Smooth muscle cell (in vitro differentiated cells): ENCODE data around the gene CRKL. TPM values are rescaled to one million over a fixed set of nuclear protein-coding genes. Genes with fewer than 3 reads are reported as not detected.
A peak's percentile ranks its signal among the peaks of the same experiment; 100 is the strongest.

Experiments used
- DNase-seq: peaks from one replicate; lab custom pipeline; 2025; ENCODE audit not compliant: unreplicated experiment; lab: John Stamatoyannopoulos, UW
- H2AFZ ChIP-seq: fragments of 200-600 bp; sonication (generic); 2 replicates; pipeline ENCODE4 v1.6.0; 2016; ENCODE audit warnings: antibody characterized with exemption, low read depth, mild to moderate bottlenecking
- H3F3A ChIP-seq: fragments of 200-600 bp; sonication (generic); 2 replicates; pipeline ENCODE4 v1.6.0; 2017; ENCODE audit warnings: antibody characterized with exemption, low read depth
- H3K27ac ChIP-seq: fragments of 200-600 bp; sonication (generic); 2 replicates; pipeline ENCODE4 v1.5.1; 2016; ENCODE audit warnings: low read depth, mild to moderate bottlenecking
- H3K27me3 ChIP-seq: fragments of 200-600 bp; sonication (generic); 2 replicates; pipeline ENCODE4 v1.6.1; 2016; ENCODE audit warnings: low read depth, mild to moderate bottlenecking
- H3K36me3 ChIP-seq: fragments of 200-600 bp; sonication (generic); 2 replicates; pipeline ENCODE4 v1.5.1; 2016; ENCODE audit warnings: low read depth
- H3K4me1 ChIP-seq: fragments of 200-600 bp; sonication (generic); 2 replicates; pipeline ENCODE4 v1.5.1; 2016; ENCODE audit warnings: low read depth
- H3K4me2 ChIP-seq: fragments of 200-600 bp; sonication (generic); 2 replicates; pipeline ENCODE4 v1.6.0; 2016; ENCODE audit warnings: mild to moderate bottlenecking
- H3K4me3 ChIP-seq: fragments of 200-600 bp; sonication (generic); 2 replicates; pipeline ENCODE4 v1.5.1; 2016; ENCODE audit warnings: mild to moderate bottlenecking
- H3K79me2 ChIP-seq: fragments of 200-600 bp; sonication (generic); 2 replicates; pipeline ENCODE4 v1.6.0; 2016; ENCODE audit warnings: low read depth, mild to moderate bottlenecking
- H3K9ac ChIP-seq: fragments of 200-600 bp; sonication (generic); 2 replicates; pipeline ENCODE4 v1.6.0; 2016; ENCODE audit warnings: low read depth
- H3K9me3 ChIP-seq: fragments of 200-600 bp; sonication (generic); replicated peaks from 2 replicates; pipeline ENCODE4 v1.5.1; 2016; ENCODE audit warnings: low read depth
- H4K20me1 ChIP-seq: fragments of 200-600 bp; sonication (generic); 2 replicates; pipeline ENCODE4 v1.6.0; 2016; ENCODE audit warnings: low read depth
- CTCF ChIP-seq: fragments of 200-600 bp; sonication (generic); IDR thresholded peaks from 2 replicates; pipeline ENCODE4 v1.5.1; 2017; ENCODE audit warnings: borderline replicate concordance, mild to moderate bottlenecking, antibody characterized with exemption; ENCODE audit not compliant: insufficient read depth, poor library complexity, severe bottlenecking
- WGBS: methylation state at CpG from one replicate; pipeline ENCODE4 v1.1.7; 2016; ENCODE audit warnings: low lambda C conversion rate; 5-methylcytosine and 5-hydroxymethylcytosine counted together
- polyA plus RNA-seq: library from polyadenylated mRNA; unstranded; fragments of >200 nt; fragmentation: Nextera tagmentation; extraction: Ambion mirVana; gene quantifications from 2 replicates; pipeline ENCODE4 v1.2.1, GENCODE V29; 2016
- total RNA-seq: library from RNA; depleted of rRNA; stranded (reverse); fragments of >200 nt; gene quantifications from 2 replicates; pipeline ENCODE4 v1.2.3, GENCODE V29; 2014

Gene CRKL
- total and polyA plus RNA-seq, 2 experiments from 2014 or later = 26.6 to 40.9 TPM

DNA sequence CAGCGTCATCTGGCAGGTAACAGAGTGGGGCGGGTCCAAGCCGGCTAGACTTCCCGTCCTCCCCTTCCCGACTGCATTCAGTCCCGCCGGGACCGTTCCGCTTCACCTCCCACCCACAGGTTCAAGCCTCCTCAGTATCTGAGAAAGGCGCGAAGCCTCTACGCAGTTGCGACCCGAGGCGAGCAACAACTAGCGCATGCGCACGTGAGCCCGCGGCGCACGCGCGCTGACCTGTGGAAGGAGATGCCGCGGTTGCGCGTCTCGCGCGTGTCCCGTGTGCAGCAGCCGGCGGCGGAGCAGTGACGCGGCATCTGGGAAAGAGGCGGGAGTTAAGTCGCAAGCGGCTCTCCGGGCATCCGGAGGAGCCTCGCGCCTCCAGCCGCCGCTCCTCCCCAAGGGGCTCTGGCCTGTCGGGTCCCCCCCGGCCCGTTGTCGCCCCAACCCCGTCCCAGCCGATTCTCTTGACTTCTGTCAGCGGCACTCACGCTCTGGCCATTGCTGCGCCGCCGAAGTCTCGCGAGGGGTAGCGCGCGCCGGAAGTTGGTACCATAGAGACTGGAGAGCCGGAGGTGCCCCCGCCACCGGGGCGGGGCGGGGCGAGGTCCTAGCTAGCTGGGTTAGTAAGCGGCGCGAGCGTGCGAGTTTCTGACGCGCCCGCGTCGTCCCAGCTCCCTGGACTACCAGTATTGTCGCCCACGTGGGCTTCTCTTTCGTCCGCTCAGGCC is 84.6 kb downstream of the CRKL start, which contains the start of gene THAP7:
Gene THAP7 (minus strand): TSS at position 518 of the 725 bp plus-strand sequence. CDS start 207 bp downstream, at position 311.
- H3K9ac ChIP-seq = peak within 1 kb of the TSS; percentile 97
- H3K79me2 ChIP-seq = peaks cover 9% of the 10 kb centered on the region
- 1% methylated on average over 80 of the region's 83 CpGs for WGBS
- peak within 1 kb of the TSS; percentile 88 for H3K4me3 ChIP-seq
- H3K4me1 ChIP-seq = peaks cover 13% of the 10 kb centered on the region
- no peaks in the 10 kb centered on the region for H3K9me3 ChIP-seq
- peaks cover 6% of the 10 kb centered on the region for H3F3A ChIP-seq
- peak within 1 kb of the TSS; percentile 81 for H2AFZ ChIP-seq
- DNase-seq = peak; percentile 98
- TF ChIP-seq CTCF = no peak
- no peaks in the 10 kb centered on the region for H4K20me1 ChIP-seq
- H3K36me3 ChIP-seq = no peaks in the 10 kb centered on the region
- H3K27ac ChIP-seq = peak within 1 kb of the TSS; percentile 98
- no peaks in the 10 kb centered on the region for H3K27me3 ChIP-seq
- H3K4me2 ChIP-seq = peak within 1 kb of the TSS; percentile 97

Other genes starting within 250 kb of the CRKL start
- not detected in 2 replicates for gene SERPIND1, start 143.3 kb upstream of the CRKL start, total RNA-seq
- 0.10 TPM in 1 of 2 replicates, not detected in the other for gene SERPIND1, start 143.3 kb upstream of the CRKL start, polyA plus RNA-seq
- gene PI4KA, start 58.6 kb upstream of the CRKL start, total RNA-seq = 19.2 and 33.2 TPM in 2 replicates
- gene PI4KA, start 58.6 kb upstream of the CRKL start, polyA plus RNA-seq = 23.5 and 47.8 TPM in 2 replicates
- gene SNAP29, start 58.4 kb upstream of the CRKL start, total RNA-seq = 8.1 and 9.4 TPM in 2 replicates
- gene SNAP29, start 58.4 kb upstream of the CRKL start, polyA plus RNA-seq = 28.8 and 32.1 TPM in 2 replicates
- 0.85 and 0.94 TPM in 2 replicates for gene AIFM3, start 49.8 kb downstream of the CRKL start, total RNA-seq
- gene AIFM3, start 49.8 kb downstream of the CRKL start, polyA plus RNA-seq = 0.13 TPM in 1 of 2 replicates, not detected in the other
- 28.1 and 34.2 TPM in 2 replicates for gene LZTR1, start 64.9 kb downstream of the CRKL start, total RNA-seq
- gene LZTR1, start 64.9 kb downstream of the CRKL start, polyA plus RNA-seq = 43.9 and 49.7 TPM in 2 replicates
- gene THAP7, start 84.7 kb downstream of the CRKL start, total RNA-seq = 16.6 and 28.0 TPM in 2 replicates
- gene THAP7, start 84.7 kb downstream of the CRKL start, polyA plus RNA-seq = 26.8 and 38.6 TPM in 2 replicates
- 0.13 and 0.45 TPM in 2 replicates for gene P2RX6, start 97.8 kb downstream of the CRKL start, total RNA-seq
- 0.89 and 1.2 TPM in 2 replicates for gene P2RX6, start 97.8 kb downstream of the CRKL start, polyA plus RNA-seq
- gene SLC7A4, start 115.2 kb downstream of the CRKL start, total RNA-seq = 0.09 and 1.5 TPM in 2 replicates
- gene SLC7A4, start 115.2 kb downstream of the CRKL start, polyA plus RNA-seq = 0.30 and 1.7 TPM in 2 replicates
- not detected in 2 replicates for gene LRRC74B, start 128.5 kb downstream of the CRKL start, total RNA-seq
- gene LRRC74B, start 128.5 kb downstream of the CRKL start, polyA plus RNA-seq = 0.48 TPM in 1 of 2 replicates, not detected in the other